ENCODE data around the gene FCER1A.
"Not testable (repeated sequence)": the region's sequence is repeated elsewhere in the genome, so short reads cannot be mapped to it uniquely, and the experiment has no call there.

The FCER1A gene

DNA sequence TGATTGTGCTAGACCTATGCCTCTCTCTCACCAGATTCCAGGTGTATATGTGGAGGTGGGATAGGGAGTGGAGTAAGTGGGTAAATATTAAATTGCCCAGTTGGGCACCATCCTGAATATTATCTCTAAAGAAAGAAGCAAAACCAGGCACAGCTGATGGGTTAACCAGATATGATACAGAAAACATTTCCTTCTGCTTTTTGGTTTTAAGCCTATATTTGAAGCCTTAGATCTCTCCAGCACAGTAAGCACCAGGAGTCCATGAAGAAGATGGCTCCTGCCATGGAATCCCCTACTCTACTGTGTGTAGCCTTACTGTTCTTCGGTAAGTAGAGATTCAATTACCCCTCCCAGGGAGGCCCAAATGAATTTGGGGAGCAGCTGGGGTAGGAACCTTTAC is at the start of gene FCER1A:
Gene FCER1A, plus strand, starts transcription at position 242 of the 400 bp plus-strand sequence. Its CDS starts 29 bp downstream, at position 271.
- no peak for DNase-seq (ENCODE audit: low read depth)

DNA sequence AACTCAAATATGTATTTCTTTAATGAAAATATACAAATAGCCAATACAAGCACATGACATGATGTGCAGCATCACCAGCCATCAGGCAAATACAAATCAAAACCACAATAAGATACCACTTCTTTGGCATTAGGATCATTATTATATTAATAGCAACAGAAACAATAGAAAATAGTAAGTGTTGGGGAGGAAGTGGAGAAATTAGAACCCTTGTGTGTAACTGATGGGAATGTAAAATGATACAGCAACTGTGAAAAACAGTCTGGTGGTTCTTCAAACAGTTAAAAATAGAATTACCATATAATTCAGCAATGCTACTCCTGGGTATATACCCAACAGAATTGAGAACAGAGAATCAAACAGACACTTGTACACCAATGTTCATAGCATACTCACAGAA is 40.8 kb upstream of the FCER1A start:
- no peak for DNase-seq (ENCODE audit: low read depth)

DNA sequence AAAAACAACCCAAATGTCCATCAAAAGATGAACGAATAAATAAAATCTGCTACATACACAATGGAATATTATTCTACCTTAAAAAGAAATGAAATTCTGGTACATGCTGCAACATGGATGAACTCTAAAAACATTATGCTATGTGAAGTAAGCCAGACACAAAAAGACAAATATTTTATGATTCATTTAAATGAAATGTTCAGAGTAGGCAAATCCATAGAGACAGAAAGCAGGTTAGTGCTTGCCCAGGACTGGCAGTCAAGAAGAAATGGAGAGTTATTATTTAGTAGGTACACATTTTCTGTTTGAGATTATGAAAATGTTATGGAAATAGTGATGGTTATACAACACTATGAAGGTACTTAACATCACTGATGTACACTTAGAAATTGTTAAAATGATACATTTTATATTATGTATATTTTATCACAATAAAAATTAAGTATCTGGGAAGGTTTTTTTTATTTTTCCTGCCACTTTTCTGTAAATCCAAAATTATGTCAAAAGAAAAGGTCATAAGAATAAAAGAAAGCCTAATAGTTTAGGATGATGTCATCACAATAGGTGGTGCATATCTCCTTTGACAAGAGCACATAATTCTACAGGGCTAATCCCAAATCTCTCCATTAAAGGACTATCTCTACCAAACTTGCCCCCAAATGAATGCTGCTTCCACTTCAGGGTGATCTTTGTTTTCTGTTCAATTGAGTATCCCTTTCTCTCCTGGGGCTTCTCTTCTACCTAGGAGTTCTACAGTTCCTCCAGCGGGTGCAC is 40.2 kb upstream of the FCER1A start:
- no peak for DNase-seq (ENCODE audit: low read depth)

DNA sequence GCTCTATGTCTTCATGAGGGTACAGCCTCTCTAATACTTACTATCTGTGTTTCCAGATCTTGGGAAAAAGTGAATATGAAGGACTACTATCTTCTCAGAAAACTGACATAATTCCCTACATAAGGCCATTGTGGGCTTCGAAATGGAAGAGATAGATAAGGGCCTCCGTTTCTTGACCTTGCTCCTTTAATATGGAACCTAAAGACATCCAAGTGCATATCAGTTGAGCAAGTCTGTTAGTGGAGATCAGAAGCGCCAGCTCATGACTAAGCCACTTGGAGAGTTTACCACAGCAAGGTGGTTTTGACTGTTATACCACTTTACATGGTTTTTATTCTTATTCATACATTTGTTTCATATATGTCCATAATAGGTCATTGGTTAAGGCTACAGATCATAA is 35.3 kb upstream of the FCER1A start:
- no peak for DNase-seq (ENCODE audit: low read depth)

- no peak for DNase-seq (ENCODE audit: low read depth)
These were observed 27.5 kb upstream of the FCER1A start for GRCh38 chr1:159274631-159275030.

DNA sequence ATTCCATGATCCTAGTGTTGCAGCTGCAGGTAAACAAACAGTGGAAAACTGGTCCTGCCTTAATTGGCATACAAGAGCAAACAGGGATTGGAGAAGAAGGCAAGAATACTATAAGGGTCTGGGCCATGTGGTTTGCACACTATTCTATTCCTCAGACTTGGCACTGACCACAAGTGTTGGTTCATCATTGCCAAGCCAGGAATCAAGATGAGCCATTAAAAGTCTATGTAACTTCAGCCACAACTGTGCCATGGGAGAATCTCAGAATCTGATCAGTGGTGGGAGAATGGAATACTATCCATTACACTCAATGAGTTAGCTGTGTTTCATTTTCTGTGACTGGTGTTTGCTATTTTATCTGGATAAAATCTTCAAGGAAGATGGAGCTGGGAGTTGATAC is 26.2 kb upstream of the FCER1A start:
- DNase-seq (ENCODE audit: low read depth): no peak

GRCh38 chr1:159279773-159280172 is 22.4 kb upstream of the FCER1A start:
- DNase-seq (ENCODE audit: low read depth): no peak

GRCh38 chr1:159282118-159282517 is 20.0 kb upstream of the FCER1A start:
- DNase-seq (ENCODE audit: low read depth): no peak

- no peak for DNase-seq (ENCODE audit: low read depth)
These were observed 13.1 kb upstream of the FCER1A start for GRCh38 chr1:159289060-159289459.

- DNase-seq (ENCODE audit: low read depth): no peak
These were observed 10.7 kb upstream of the FCER1A start for GRCh38 chr1:159291424-159291823.

- no peak for DNase-seq (ENCODE audit: low read depth)
These were observed 5.3 kb upstream of the FCER1A start for GRCh38 chr1:159296706-159297375.

DNA sequence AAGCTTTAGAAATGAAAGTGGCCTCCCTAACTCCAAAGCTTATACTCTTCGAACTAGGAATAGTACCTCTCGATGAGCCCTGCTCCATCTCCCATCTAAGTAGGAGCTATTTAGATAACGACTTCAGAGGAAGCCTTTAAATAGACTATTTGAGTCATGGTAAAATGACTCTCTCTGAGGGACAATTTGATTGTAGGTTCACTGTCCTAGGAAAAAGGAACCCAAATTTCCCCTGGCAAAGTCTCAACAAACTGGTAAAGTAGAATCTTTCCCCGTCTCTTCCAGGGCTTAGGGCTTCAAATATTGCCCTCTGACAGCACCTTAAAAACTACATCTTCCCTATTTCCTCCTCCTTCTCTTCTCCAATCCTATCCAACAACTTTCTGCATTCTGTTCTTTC is 2.0 kb upstream of the FCER1A start:
- DNase-seq (ENCODE audit: low read depth): no peak

GRCh38 chr1:159307346-159308020 is 5.3 kb downstream of the FCER1A start:
- DNase-seq (ENCODE audit: low read depth): no peak

DNA sequence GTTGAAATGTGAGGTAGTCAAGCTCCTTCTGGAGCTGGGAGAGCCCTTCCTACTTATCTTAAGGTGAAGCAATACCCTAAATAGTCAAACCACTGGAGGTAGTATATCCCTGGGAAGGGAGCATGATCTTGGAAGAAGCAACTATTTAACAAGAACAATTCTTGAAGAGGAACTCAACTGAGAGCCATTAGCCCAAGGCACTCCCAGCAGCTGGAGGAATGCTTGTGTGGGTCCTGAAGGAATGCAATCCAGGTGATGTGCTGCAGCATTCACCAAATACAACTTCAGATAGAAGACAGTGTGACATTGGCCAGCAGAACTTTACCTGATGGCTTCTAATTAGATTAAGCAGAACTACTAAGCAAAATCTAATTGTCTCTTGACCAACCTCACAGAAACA is 9.5 kb downstream of the FCER1A start:
- DNase-seq (ENCODE audit: low read depth): no peak

- no peak for DNase-seq (ENCODE audit: low read depth)
These were observed 13.2 kb downstream of the FCER1A start for GRCh38 chr1:159315381-159315780.

DNA sequence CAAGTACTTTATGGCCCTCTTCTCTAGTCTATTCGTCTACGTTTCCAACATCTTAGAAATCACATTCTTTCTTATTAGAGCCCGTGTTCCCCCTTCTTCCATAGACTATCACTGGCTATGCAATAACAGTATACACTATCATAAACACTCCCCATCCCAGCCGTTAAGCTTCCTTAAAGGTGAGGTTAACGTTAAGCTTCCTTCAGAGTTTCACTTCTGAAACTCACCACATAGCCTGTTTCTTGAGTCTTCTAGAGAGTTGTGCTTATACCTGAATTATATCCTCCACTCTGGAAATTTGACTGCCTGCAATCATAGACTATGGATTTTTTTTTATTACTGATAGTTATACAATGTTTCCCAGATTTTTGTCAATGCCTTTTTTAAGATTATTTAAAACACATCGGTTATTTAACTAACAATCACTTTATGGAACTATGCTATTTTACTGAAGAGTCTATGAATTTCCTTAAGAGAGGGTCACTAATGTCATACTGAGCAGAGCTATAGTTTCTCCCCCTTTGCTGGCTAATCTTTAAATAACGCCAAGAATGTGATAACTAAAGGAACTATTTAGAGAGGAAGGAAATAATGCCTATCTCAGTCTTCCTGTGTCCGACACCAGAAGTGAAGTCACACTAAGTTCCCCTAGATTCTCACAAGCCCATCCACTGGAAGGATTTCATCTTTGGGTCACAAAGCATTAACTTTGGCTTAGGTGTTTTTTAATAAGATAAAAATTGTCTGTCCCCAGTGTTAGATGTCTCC is 16.8 kb downstream of the FCER1A start:
- DNase-seq (ENCODE audit: low read depth): no peak

DNA sequence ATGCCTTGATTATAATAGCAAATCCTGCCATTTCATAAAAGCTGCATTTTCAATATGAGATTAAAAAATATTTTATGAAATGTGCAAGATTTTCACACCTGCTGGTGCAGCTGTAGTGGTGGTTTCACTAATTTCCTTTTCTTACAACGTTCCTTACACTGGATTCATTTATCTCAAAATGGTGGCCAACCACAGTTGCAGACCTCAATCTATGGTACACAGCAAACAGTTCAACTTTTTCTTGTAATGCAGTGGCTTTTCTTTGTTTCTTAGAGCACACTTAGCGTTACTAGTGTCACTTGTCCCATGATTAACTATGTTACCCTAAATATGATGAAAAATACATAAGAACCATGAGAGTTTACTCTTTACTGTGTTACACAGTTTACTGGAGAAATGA is 32.7 kb downstream of the FCER1A start:
- DNase-seq (ENCODE audit: low read depth): no peak

DNA sequence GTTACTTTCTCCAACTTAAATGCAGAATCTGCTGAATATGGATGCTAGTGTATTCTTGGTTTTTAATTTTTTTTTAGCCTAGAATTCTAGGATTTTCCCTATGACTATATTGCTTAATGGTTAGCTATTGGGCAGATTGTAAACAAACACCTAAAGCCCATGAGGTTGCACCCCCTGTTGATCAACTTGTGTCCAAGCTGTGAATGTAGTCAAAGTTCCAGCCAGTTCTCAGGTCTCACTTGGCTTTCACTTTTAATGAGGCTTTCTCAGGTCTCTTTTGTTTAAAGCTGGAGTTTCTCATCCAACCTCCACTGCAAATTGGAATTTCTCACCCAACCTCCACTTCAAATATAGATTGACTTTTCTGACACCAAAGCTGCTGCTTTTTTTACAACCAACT is 35.9 kb downstream of the FCER1A start:
- no peak for DNase-seq (ENCODE audit: low read depth)

DNA sequence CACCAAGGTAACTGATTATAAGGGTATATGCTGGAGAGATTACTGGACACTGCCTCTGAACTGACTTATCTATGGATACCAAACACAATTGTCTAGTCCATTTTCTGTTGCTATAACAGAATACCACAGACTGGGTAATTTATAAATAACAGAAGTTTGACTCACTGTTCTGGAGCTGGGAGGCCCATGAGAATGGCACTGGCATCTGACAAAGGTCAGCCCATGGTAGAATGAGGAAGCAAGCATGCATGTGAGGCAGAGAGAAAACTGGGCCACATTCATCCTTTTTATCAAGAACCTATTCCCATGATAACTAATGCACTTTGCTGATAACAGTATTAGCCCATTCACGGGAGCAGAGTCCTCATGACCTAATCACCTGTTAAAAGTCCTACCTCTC is 37.4 kb downstream of the FCER1A start:
- no peak for DNase-seq (ENCODE audit: low read depth)

- DNase-seq (ENCODE audit: low read depth): no peak
These were observed 39.6 kb downstream of the FCER1A start for GRCh38 chr1:159341736-159342135.

- DNase-seq (ENCODE audit: low read depth): no peak
These were observed 40.8 kb downstream of the FCER1A start for GRCh38 chr1:159342761-159343425.

DNA sequence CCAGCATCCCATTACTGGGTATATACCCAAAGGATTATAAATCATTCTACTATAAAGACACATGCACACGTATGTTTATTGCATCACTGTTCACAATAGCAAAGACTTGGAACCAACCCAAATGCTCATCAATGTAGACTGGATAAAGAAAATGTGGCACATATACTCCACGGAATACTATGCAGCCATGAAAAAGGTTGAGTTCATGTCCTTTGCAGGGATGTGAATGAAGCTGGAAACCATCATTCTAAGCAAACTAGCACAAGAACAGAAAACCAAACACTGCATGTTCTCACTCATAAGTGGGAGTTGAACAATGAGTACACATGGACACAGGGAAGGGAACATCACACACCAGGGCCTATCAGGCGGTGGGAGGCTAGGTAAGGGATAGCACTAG is 47.2 kb downstream of the FCER1A start:
- DNase-seq (ENCODE audit: low read depth): not testable (repeated sequence)
